ENCODE results near the gene ACRBP. TPM values are rescaled to one million over a fixed set of nuclear protein-coding genes. Genes with fewer than 3 reads are reported as not detected.

ACRBP gene
- total RNA-seq, 1 experiment from 2014 or later = 4.2 TPM

GRCh38 chr12:6592087-6592486 lies 55.1 kb downstream of the ACRBP start:
- Histone ChIP-seq H3K79me2 (ENCODE audit: low read depth) (no peaks in the 10 kb centered on the region), H3K9me2 (ENCODE audit: insufficient read depth) (no peaks in the 10 kb centered on the region), H3K4me1 (replicated peaks; ENCODE audit: insufficient read depth) (no peaks in the 10 kb centered on the region), H3K36me3 (ENCODE audit: low read depth) (peaks cover 66% of the 10 kb centered on the region), H2AFZ (no peak overlapping the region), H3K9me3 (ENCODE audit: insufficient read depth, low read depth) (no peaks in the 10 kb centered on the region), H3K4me3 (no peak overlapping the region), H3F3A (ENCODE audit: insufficient read depth, low read depth) (peaks cover 47% of the 10 kb centered on the region), H3K4me2 (no peak overlapping the region), H4K20me1 (ENCODE audit: insufficient read depth) (peaks cover 22% of the 10 kb centered on the region), H3K27ac (no peak overlapping the region), H3K27me3 (ENCODE audit: insufficient read depth, low read depth) (no peaks in the 10 kb centered on the region)
- peak in 1 of 2 experiments; percentile 4 for DNase-seq
- no peak for TF ChIP-seq EZH2 (IDR thresholded peaks at IDR 0.05; ENCODE audit: low read depth)
- no peak for TF ChIP-seq CTCF (conservative IDR thresholded peaks at IDR 0.05)
- intact Hi-C loops (cut with micrococcal nuclease; ENCODE audit: unreplicated experiment) = no loop called here
- BruUV-seq (replicated peaks) = no TSS peak
- ChIA-PET CTCF (no interaction called here), POLR2A (ENCODE audit: unreplicated experiment) (no interaction called here)

Other genes with a start within 250 kb of the ACRBP start
- not detected in 2 replicates for gene CD27, start 202.5 kb downstream of the ACRBP start, total RNA-seq (2021)
- 26.0 and 27.8 TPM in 2 replicates for gene TAPBPL, start 195.4 kb downstream of the ACRBP start, total RNA-seq (2021)
- 7.7 and 9.1 TPM in 2 replicates for gene VAMP1, start 176.8 kb downstream of the ACRBP start, total RNA-seq (2021)
- gene MRPL51, start 154.2 kb downstream of the ACRBP start, total RNA-seq (2021) = 432 and 456 TPM in 2 replicates
- 220 and 266 TPM in 2 replicates for gene NCAPD2, start 153.3 kb downstream of the ACRBP start, total RNA-seq (2021)
- 6,143 and 8,169 TPM in 2 replicates for gene GAPDH, start 112.9 kb downstream of the ACRBP start, total RNA-seq (2021)
- 0.65 and 0.70 TPM in 2 replicates for gene IFFO1, start 91.4 kb downstream of the ACRBP start, total RNA-seq (2021)
- 97.5 and 101 TPM in 2 replicates for gene NOP2, start 79.1 kb downstream of the ACRBP start, total RNA-seq (2021)
- 359 and 373 TPM in 2 replicates for gene CHD4, start 40.1 kb downstream of the ACRBP start, total RNA-seq (2021)
- 14.2 and 14.8 TPM in 2 replicates for gene LPAR5, start 11.5 kb downstream of the ACRBP start, total RNA-seq (2021)
- 87.6 and 88.7 TPM in 2 replicates for gene ING4, start 15.7 kb upstream of the ACRBP start, total RNA-seq (2021)
- gene ZNF384, start 41.9 kb upstream of the ACRBP start, total RNA-seq (2021) = 74.3 and 106 TPM in 2 replicates
- not detected in 2 replicates for gene PIANP, start 53.4 kb upstream of the ACRBP start, total RNA-seq (2021)
- gene COPS7A, start 76.6 kb upstream of the ACRBP start, total RNA-seq (2021) = 88.7 and 116 TPM in 2 replicates
- gene MLF2, start 105.7 kb upstream of the ACRBP start, total RNA-seq (2021) = 349 and 379 TPM in 2 replicates
- gene PTMS, start 118.9 kb upstream of the ACRBP start, total RNA-seq (2021) = 633 and 910 TPM in 2 replicates
- gene LAG3, start 125.1 kb upstream of the ACRBP start, total RNA-seq (2021) = 9.4 and 10.5 TPM in 2 replicates
- 1.0 and 3.2 TPM in 2 replicates for gene CD4, start 142.1 kb upstream of the ACRBP start, total RNA-seq (2021)
- 2.4 and 3.8 TPM in 2 replicates for gene GPR162, start 174.4 kb upstream of the ACRBP start, total RNA-seq (2021)
- 0.45 and 0.52 TPM in 2 replicates for gene P3H3, start 181.0 kb upstream of the ACRBP start, total RNA-seq (2021)
- gene GNB3, start 193.5 kb upstream of the ACRBP start, total RNA-seq (2021) = not detected in 2 replicates
- 104 and 125 TPM in 2 replicates for gene CDCA3, start 203.9 kb upstream of the ACRBP start, total RNA-seq (2021)
- 267 and 308 TPM in 2 replicates for gene USP5, start 204.7 kb upstream of the ACRBP start, total RNA-seq (2021)
- 1,080 and 1,199 TPM in 2 replicates for gene TPI1, start 220.1 kb upstream of the ACRBP start, total RNA-seq (2021)
- gene SPSB2, start 225.9 kb upstream of the ACRBP start, total RNA-seq (2021) = 28.9 and 30.1 TPM in 2 replicates

Measured in PC-9 (cell line).